ENCODE data around the gene ZNF566. TPM values are rescaled to one million over a fixed set of nuclear protein-coding genes. Genes with fewer than 3 reads are reported as not detected.

The ZNF566 gene
- total and polyA plus RNA-seq, 2 of the 13 experiments (the other 11 are each of a cell fraction or from before 2014, with no cell fraction given) = 4.8 to 13.7 TPM

DNA sequence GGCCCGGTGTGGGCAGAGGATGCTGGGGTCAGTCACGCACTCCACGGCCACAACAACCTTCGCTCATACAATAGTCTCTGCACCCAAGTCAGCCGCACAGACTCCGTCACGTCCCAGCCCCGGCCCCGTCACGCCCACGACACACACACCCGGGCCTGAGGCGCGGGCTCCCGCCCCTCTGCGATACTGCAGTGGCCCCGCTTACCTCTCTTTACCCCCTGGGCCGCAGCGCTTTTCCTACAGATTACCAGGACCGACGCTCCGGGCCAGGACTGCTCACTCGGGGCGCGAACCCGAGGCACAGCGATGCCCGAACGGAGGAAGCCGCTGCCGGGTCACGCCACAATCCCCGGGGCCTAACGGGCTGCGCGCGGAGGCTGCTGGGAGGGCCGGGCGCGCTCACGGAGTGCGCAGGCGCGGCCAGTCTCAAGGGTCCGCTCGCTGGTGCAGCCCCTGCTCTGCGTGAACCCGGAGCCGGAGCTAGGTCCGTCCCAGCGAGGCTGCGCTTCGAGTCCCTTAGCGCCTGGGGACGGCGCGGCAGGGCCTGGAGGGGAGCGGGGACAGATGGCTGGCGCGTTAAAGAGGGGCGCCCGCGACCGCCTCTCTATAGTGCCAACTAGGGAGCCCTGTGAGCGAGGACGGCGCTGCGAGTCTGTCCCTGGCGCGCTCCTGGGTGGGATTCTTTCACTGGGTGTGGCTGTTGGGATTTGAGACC, 70.9 kb downstream of the ZNF566 start, which contains the start of gene ZFP82 (continued):
- TF ChIP-seq, protein P1, sequence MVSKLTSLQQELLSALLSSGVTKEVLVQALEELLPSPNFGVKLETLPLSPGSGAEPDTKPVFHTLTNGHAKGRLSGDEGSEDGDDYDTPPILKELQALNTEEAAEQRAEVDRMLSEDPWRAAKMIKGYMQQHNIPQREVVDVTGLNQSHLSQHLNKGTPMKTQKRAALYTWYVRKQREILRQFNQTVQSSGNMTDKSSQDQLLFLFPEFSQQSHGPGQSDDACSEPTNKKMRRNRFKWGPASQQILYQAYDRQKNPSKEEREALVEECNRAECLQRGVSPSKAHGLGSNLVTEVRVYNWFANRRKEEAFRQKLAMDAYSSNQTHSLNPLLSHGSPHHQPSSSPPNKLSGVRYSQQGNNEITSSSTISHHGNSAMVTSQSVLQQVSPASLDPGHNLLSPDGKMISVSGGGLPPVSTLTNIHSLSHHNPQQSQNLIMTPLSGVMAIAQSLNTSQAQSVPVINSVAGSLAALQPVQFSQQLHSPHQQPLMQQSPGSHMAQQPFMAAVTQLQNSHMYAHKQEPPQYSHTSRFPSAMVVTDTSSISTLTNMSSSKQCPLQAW (CRISPR knock-in tag; IDR thresholded peaks at IDR 0.05) = peak; percentile 39; the same call in 1 of the 2 replicates
- no peak for TF ChIP-seq PCBP1 (IDR thresholded peaks at IDR 0.05; ENCODE audit: borderline replicate concordance, low read depth, low read length)
- TF ChIP-seq SMARCE1 (IDR thresholded peaks at IDR 0.05; ENCODE audit: borderline replicate concordance) = no peak
- TF ChIP-seq, protein P2, sequence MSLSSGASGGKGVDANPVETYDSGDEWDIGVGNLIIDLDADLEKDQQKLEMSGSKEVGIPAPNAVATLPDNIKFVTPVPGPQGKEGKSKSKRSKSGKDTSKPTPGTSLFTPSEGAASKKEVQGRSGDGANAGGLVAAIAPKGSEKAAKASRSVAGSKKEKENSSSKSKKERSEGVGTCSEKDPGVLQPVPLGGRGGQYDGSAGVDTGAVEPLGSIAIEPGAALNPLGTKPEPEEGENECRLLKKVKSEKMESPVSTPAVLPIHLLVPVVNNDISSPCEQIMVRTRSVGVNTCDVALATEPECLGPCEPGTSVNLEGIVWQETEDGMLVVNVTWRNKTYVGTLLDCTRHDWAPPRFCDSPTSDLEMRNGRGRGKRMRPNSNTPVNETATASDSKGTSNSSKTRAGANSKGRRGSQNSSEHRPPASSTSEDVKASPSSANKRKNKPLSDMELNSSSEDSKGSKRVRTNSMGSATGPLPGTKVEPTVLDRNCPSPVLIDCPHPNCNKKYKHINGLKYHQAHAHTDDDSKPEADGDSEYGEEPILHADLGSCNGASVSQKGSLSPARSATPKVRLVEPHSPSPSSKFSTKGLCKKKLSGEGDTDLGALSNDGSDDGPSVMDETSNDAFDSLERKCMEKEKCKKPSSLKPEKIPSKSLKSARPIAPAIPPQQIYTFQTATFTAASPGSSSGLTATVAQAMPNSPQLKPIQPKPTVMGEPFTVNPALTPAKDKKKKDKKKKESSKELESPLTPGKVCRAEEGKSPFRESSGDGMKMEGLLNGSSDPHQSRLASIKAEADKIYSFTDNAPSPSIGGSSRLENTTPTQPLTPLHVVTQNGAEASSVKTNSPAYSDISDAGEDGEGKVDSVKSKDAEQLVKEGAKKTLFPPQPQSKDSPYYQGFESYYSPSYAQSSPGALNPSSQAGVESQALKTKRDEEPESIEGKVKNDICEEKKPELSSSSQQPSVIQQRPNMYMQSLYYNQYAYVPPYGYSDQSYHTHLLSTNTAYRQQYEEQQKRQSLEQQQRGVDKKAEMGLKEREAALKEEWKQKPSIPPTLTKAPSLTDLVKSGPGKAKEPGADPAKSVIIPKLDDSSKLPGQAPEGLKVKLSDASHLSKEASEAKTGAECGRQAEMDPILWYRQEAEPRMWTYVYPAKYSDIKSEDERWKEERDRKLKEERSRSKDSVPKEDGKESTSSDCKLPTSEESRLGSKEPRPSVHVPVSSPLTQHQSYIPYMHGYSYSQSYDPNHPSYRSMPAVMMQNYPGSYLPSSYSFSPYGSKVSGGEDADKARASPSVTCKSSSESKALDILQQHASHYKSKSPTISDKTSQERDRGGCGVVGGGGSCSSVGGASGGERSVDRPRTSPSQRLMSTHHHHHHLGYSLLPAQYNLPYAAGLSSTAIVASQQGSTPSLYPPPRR (CRISPR knock-in tag; IDR thresholded peaks at IDR 0.05; ENCODE audit: borderline replicate concordance) = no peak
- TF ChIP-seq ZNF775 (CRISPR knock-in tag; IDR thresholded peaks at IDR 0.05; ENCODE audit: borderline replicate concordance) = 0 out of 2 replicates have a peak, but pooled peaks have one; percentile 55
- TF ChIP-seq, protein P3, sequence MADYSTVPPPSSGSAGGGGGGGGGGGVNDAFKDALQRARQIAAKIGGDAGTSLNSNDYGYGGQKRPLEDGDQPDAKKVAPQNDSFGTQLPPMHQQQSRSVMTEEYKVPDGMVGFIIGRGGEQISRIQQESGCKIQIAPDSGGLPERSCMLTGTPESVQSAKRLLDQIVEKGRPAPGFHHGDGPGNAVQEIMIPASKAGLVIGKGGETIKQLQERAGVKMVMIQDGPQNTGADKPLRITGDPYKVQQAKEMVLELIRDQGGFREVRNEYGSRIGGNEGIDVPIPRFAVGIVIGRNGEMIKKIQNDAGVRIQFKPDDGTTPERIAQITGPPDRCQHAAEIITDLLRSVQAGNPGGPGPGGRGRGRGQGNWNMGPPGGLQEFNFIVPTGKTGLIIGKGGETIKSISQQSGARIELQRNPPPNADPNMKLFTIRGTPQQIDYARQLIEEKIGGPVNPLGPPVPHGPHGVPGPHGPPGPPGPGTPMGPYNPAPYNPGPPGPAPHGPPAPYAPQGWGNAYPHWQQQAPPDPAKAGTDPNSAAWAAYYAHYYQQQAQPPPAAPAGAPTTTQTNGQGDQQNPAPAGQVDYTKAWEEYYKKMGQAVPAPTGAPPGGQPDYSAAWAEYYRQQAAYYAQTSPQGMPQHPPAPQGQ (CRISPR knock-in tag; IDR thresholded peaks at IDR 0.05; ENCODE audit: borderline replicate concordance) = no peak
- TF ChIP-seq ZNF841 (CRISPR knock-in tag; IDR thresholded peaks at IDR 0.05; ENCODE audit: borderline replicate concordance) = no peak
- TF ChIP-seq XRCC5 (optimal IDR thresholded peaks at IDR 0.05; ENCODE audit: low read length) = no peak
- TF ChIP-seq NFRKB (IDR thresholded peaks at IDR 0.05) = no peak
- TF ChIP-seq, protein P4, sequence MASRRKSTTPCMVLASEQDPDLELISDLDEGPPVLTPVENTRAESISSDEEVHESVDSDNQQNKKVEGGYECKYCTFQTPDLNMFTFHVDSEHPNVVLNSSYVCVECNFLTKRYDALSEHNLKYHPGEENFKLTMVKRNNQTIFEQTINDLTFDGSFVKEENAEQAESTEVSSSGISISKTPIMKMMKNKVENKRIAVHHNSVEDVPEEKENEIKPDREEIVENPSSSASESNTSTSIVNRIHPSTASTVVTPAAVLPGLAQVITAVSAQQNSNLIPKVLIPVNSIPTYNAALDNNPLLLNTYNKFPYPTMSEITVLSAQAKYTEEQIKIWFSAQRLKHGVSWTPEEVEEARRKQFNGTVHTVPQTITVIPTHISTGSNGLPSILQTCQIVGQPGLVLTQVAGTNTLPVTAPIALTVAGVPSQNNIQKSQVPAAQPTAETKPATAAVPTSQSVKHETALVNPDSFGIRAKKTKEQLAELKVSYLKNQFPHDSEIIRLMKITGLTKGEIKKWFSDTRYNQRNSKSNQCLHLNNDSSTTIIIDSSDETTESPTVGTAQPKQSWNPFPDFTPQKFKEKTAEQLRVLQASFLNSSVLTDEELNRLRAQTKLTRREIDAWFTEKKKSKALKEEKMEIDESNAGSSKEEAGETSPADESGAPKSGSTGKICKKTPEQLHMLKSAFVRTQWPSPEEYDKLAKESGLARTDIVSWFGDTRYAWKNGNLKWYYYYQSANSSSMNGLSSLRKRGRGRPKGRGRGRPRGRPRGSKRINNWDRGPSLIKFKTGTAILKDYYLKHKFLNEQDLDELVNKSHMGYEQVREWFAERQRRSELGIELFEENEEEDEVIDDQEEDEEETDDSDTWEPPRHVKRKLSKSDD (CRISPR knock-in tag; IDR thresholded peaks at IDR 0.05; ENCODE audit: low read depth) = no peak
- no peak for TF ChIP-seq KDM5A (IDR thresholded peaks at IDR 0.05; ENCODE audit: borderline replicate concordance, low read length)
- TF ChIP-seq, protein P5, sequence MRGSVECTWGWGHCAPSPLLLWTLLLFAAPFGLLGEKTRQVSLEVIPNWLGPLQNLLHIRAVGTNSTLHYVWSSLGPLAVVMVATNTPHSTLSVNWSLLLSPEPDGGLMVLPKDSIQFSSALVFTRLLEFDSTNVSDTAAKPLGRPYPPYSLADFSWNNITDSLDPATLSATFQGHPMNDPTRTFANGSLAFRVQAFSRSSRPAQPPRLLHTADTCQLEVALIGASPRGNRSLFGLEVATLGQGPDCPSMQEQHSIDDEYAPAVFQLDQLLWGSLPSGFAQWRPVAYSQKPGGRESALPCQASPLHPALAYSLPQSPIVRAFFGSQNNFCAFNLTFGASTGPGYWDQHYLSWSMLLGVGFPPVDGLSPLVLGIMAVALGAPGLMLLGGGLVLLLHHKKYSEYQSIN (CRISPR knock-in tag; IDR thresholded peaks at IDR 0.05; ENCODE audit: borderline replicate concordance) = no peak
- no peak for TF ChIP-seq RFXAP (CRISPR knock-in tag; IDR thresholded peaks at IDR 0.05; ENCODE audit: borderline replicate concordance)
- TF ChIP-seq PHF5A (CRISPR knock-in tag; IDR thresholded peaks at IDR 0.05; ENCODE audit: low read depth, unreplicated experiment) = no peak
